Lower lobe of right lung (tissue), 2 donors: ENCODE results near the gene ENTR1. TPM values are rescaled to one million over a fixed set of nuclear protein-coding genes. Genes with fewer than 3 reads are reported as not detected.
A peak's percentile ranks its signal among the peaks of the same experiment; 100 is the strongest.

Experiments used
- ATAC-seq, 2 donors: fragments of 200-7000 bp; cut with Tn5 transposase; one replicate each; pipeline ENCODE4 v1.9.1; 2020 to 2022; ENCODE audit warnings: mild to moderate bottlenecking in 2 of 2, moderate library complexity in 2 of 2
- DNase-seq: peaks from one replicate; pipeline ENCODE4 v3.0.0-alpha.2; 2020
- H3K27ac ChIP-seq: fragments of 200-600 bp; one replicate; pipeline ENCODE4 v1.8.0; 2022
- H3K27me3 ChIP-seq: fragments of 200-600 bp; one replicate; pipeline ENCODE4 v1.8.0; 2022; ENCODE audit warnings: low read depth
- H3K36me3 ChIP-seq: fragments of 200-600 bp; one replicate; pipeline ENCODE4 v1.8.0; 2022; ENCODE audit warnings: mild to moderate bottlenecking
- H3K4me1 ChIP-seq: fragments of 200-600 bp; one replicate; pipeline ENCODE4 v1.8.0; 2022
- H3K4me3 ChIP-seq: fragments of 200-600 bp; one replicate; pipeline ENCODE4 v1.8.0; 2022; ENCODE audit warnings: mild to moderate bottlenecking
- H3K9me3 ChIP-seq: fragments of 200-600 bp; one replicate; pipeline ENCODE4 v1.8.0; 2022
- intact Hi-C: fragments of 100-400 bp; cut with DNase I; formaldehyde crosslinking; loops from one replicate; pipeline ENCODE4 v1.11.0; 2022
- total RNA-seq: library from RNA; stranded (reverse); fragmentation: NEBNext Ultra II Directional; extraction: Animal tissue kit (Norgen Biotek cat#: 25700); gene quantifications from one replicate; pipeline ENCODE4 v1.2.1, GENCODE V29; 2021
- TF ChIP-seq, protein P1 (sequence below): fragments of 200-600 bp; IDR thresholded peaks from one replicate; pipeline ENCODE4 v1.8.0; 2022; ENCODE audit warnings: antibody characterized with exemption, mild to moderate bottlenecking
- donor health status: DM: no; HTN: yes; CAD: no; lungs with severe emphysema.

The ENTR1 gene
- total RNA-seq, 1 donor from 2014 or later: 34.3 TPM

GRCh38 chr9:136396219-136396515 lies 14.2 kb downstream of the ENTR1 start:
- Histone ChIP-seq H3K27me3 (no peaks in the 10 kb centered on the region), H3K9me3 (no peaks in the 10 kb centered on the region), H3K4me1 (peaks cover 20% of the 10 kb centered on the region), H3K27ac (no peak overlapping the region), H3K36me3 (peaks cover 71% of the 10 kb centered on the region), H3K4me3 (no peak overlapping the region)
- no peak for DNase-seq
- TF ChIP-seq, protein P1, sequence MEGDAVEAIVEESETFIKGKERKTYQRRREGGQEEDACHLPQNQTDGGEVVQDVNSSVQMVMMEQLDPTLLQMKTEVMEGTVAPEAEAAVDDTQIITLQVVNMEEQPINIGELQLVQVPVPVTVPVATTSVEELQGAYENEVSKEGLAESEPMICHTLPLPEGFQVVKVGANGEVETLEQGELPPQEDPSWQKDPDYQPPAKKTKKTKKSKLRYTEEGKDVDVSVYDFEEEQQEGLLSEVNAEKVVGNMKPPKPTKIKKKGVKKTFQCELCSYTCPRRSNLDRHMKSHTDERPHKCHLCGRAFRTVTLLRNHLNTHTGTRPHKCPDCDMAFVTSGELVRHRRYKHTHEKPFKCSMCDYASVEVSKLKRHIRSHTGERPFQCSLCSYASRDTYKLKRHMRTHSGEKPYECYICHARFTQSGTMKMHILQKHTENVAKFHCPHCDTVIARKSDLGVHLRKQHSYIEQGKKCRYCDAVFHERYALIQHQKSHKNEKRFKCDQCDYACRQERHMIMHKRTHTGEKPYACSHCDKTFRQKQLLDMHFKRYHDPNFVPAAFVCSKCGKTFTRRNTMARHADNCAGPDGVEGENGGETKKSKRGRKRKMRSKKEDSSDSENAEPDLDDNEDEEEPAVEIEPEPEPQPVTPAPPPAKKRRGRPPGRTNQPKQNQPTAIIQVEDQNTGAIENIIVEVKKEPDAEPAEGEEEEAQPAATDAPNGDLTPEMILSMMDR: no peak
- ATAC-seq: no peak
- intact Hi-C loops: no loop called here

- Histone ChIP-seq H3K9me3 (no peaks in the 10 kb centered on the region), H3K4me1 (peaks cover 18% of the 10 kb centered on the region), H3K27ac (no peak overlapping the region), H3K27me3 (no peaks in the 10 kb centered on the region), H3K36me3 (peaks cover 77% of the 10 kb centered on the region), H3K4me3 (no peak overlapping the region)
- TF ChIP-seq, protein P1: no peak
- intact Hi-C loops: no loop called here
- ATAC-seq (no peak), DNase-seq (no peak)
These were observed 14.8 kb downstream of the ENTR1 start for GRCh38 chr9:136395345-136396218.

GRCh38 chr9:136395020-136395340 lies 15.4 kb downstream of the ENTR1 start:
- peaks cover 78% of the 10 kb centered on the region for H3K36me3 ChIP-seq
- ATAC-seq: no peak
- intact Hi-C loops: no loop called here

DNA sequence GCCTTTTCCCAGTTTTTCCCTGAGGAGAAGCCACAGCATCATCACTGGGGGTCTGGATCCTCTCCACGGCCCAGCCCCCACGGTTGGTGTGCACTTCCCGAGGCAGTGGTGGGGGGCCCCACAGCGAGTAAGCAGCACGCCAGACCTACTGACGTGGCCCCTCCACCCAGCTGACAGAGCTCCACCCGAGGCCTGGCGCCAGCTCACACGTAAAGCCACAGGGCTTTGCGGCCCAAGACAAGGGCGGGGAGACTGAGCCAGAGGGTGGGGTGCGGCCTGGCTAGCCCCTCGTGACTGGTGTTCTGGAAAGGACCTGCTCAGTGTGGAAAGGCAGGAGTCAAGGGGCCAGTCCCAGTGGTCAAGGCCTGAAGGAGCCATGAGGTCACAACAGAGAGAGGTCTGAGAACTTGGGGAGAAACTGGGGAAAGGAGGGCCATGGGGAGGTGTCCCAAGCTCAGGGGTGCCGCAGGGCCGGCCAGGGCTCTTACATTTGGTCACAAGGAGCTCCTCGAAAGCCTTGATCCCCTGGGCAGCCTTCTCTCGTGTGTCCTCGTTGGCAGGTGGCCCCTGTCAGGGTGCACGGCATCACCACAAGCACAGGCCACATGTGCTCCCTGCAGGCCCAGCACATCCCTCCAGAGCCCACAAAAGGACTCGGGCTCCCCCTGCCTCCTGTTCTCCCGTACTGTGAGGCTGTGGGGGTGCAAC lies 15.9 kb downstream of the ENTR1 start:
- Histone ChIP-seq H3K27ac (no peak overlapping the region), H3K4me1 (peaks cover 13% of the 10 kb centered on the region), H3K36me3 (peaks cover 83% of the 10 kb centered on the region), H3K4me3 (no peak overlapping the region), H3K27me3 (no peaks in the 10 kb centered on the region), H3K9me3 (no peaks in the 10 kb centered on the region)
- ATAC-seq (peak in 1 of 2 donors; percentile 8), DNase-seq (no peak)
- intact Hi-C loops: no loop called here
- TF ChIP-seq, protein P1: no peak

More at GRCh38 chr9:136395020-136395340, 15.4 kb downstream of the ENTR1 start:
- H3K4me1 ChIP-seq: peaks cover 14% of the 10 kb centered on the region
- H3K4me3 ChIP-seq: no peak overlapping the region
- H3K9me3 ChIP-seq: no peaks in the 10 kb centered on the region
- TF ChIP-seq, protein P1: no peak
- no peak overlapping the region for H3K27ac ChIP-seq
- no peak for DNase-seq
- no peaks in the 10 kb centered on the region for H3K27me3 ChIP-seq

GRCh38 chr9:136393531-136393930 lies 16.9 kb downstream of the ENTR1 start:
- TF ChIP-seq, protein P1: no peak
- Histone ChIP-seq H3K9me3 (no peaks in the 10 kb centered on the region), H3K36me3 (peaks cover 88% of the 10 kb centered on the region), H3K4me3 (no peak overlapping the region), H3K27me3 (no peaks in the 10 kb centered on the region), H3K27ac (no peak overlapping the region), H3K4me1 (peaks cover 4% of the 10 kb centered on the region)
- DNase-seq (no peak), ATAC-seq (no peak)
- intact Hi-C loops: no loop called here
